B cell (primary cell): Measurements from ENCODE around the gene TMEM208. TPM values are rescaled to one million over a fixed set of nuclear protein-coding genes. Genes with fewer than 3 reads are reported as not detected.

Experiments used
- ATAC-seq: fragments of 200-7000 bp; cut with Tn5 transposase; one replicate; pipeline ENCODE4 v1.10.0; 2021; ENCODE audit warnings: low read depth, mild to moderate bottlenecking, moderate number of reproducible peaks, moderate library complexity
- CTCF ChIA-PET: fragments of 350-600 bp; sonication (Branson Sonifier 250); formaldehyde crosslinking; loops from one replicate; lab custom pipeline; 2021; ENCODE audit warnings: antibody characterized with exemption, inconsistent platforms; lab: Charles Lee
- POLR2A ChIA-PET: fragments of 350-600 bp; sonication (Branson Sonifier 250); formaldehyde crosslinking; loops from one replicate; lab custom pipeline; 2021; ENCODE audit warnings: antibody characterized with exemption; lab: Charles Lee
- DNase-seq: peaks from one replicate; pipeline ENCODE4 v3.0.0; 2013
- H2AFZ ChIP-seq: 2 replicates; pipeline ENCODE4 v1.6.1; 2012; ENCODE audit warnings: mild to moderate bottlenecking, low read depth, low read length; ENCODE audit not compliant: insufficient read depth, poor library complexity, severe bottlenecking
- H3K27ac ChIP-seq, 2 donors: 1 replicate in 1 of 2; 2 replicates in 1 of 2; pipeline ENCODE4 v1.5.1; 2012 to 2013; ENCODE audit warnings: low read length in 2 of 2, mild to moderate bottlenecking in 2 of 2, moderate library complexity in 1 of 2
- H3K27me3 ChIP-seq, 4 experiments: fragments of 200-600 bp in 1 of 4; sonication (generic) in 1 of 4; replicated peaks in 1 of 4; 1 replicate in 2 of 4; 2 replicates in 2 of 4; pipeline versions ENCODE4 v1.6.1 to v1.7.0; 2013 to 2016; ENCODE audit warnings: low read length in 3 of 4, mild to moderate bottlenecking in 2 of 4, mixed read lengths in 1 of 4, moderate library complexity in 1 of 4; ENCODE audit not compliant: insufficient read depth in 4 of 4, control insufficient read depth in 3 of 4; ENCODE audit errors: control extremely low read depth in 1 of 4
- H3K36me3 ChIP-seq, 2 experiments: replicated peaks in 1 of 2; 1 replicate in 1 of 2; 2 replicates in 1 of 2; pipeline versions ENCODE4 v1.6.1 to v1.7.1; 2013; ENCODE audit warnings: low read length in 1 of 2; ENCODE audit not compliant: insufficient read depth in 2 of 2, control insufficient read depth in 1 of 2; ENCODE audit errors: control extremely low read depth in 1 of 2, extremely low read depth in 1 of 2
- H3K4me1 ChIP-seq, 2 donors: fragments of 200-600 bp in 1 of 2; sonication (generic) in 1 of 2; 1 replicate in 1 of 2; 2 replicates in 1 of 2; pipeline versions ENCODE4 v1.5.1 to v1.6.1; 2013 to 2017; ENCODE audit warnings: low read length in 2 of 2; ENCODE audit not compliant: control insufficient read depth in 2 of 2, insufficient read depth in 2 of 2
- H3K4me2 ChIP-seq: replicated peaks from 2 replicates; pipeline ENCODE3; 2012; ENCODE audit warnings: mild to moderate bottlenecking, low read depth, low read length; ENCODE audit not compliant: poor library complexity, severe bottlenecking
- H3K4me3 ChIP-seq, 5 experiments: fragments of 200-600 bp in 1 of 5; sonication (generic) in 1 of 5; 1 replicate in 3 of 5; 2 replicates in 2 of 5; pipeline versions ENCODE4 v1.5.1 to v1.7.0; 2011 to 2016; ENCODE audit warnings: low read length in 4 of 5, mild to moderate bottlenecking in 4 of 5, low read depth in 2 of 5, control low read depth in 1 of 5, moderate library complexity in 1 of 5; ENCODE audit not compliant: insufficient read depth in 1 of 5; ENCODE audit errors: control extremely low read depth in 1 of 5, extremely low read depth in 1 of 5
- H3K79me2 ChIP-seq: fragments of 200-600 bp; sonication (generic); one replicate; pipeline ENCODE4 v1.6.0; 2016; ENCODE audit warnings: low read length; ENCODE audit not compliant: control insufficient read depth, insufficient read depth
- H3K9ac ChIP-seq: fragments of 200-600 bp; sonication (generic); 2 replicates; pipeline ENCODE4 v1.6.1; 2017; ENCODE audit warnings: mild to moderate bottlenecking, low read length, moderate library complexity
- H3K9me3 ChIP-seq, 3 donors: one replicate each; pipeline versions ENCODE4 v1.6.1 to v1.7.1; 2013; ENCODE audit warnings: low read length in 2 of 3; ENCODE audit not compliant: control insufficient read depth in 2 of 3, insufficient read depth in 1 of 3; ENCODE audit errors: control extremely low read depth in 1 of 3
- H4K20me1 ChIP-seq: 2 replicates; pipeline ENCODE4 v1.6.0; 2012; ENCODE audit warnings: mild to moderate bottlenecking, low read length; ENCODE audit not compliant: insufficient read depth, control insufficient read depth, poor library complexity, severe bottlenecking
- H3K27ac Mint-ChIP-seq: one replicate; pipeline ENCODE4 v1.8.0; 2021; ENCODE audit warnings: mixed read lengths
- H3K27me3 Mint-ChIP-seq: one replicate; pipeline ENCODE4 v1.8.0; 2021; ENCODE audit warnings: mixed read lengths
- H3K4me1 Mint-ChIP-seq: one replicate; pipeline ENCODE4 v1.8.0; 2021; ENCODE audit warnings: mixed read lengths
- H3K4me3 Mint-ChIP-seq: one replicate; pipeline ENCODE4 v1.8.0; 2021; ENCODE audit warnings: mixed read lengths
- H3K9me3 Mint-ChIP-seq: one replicate; pipeline ENCODE4 v1.8.0; 2022; ENCODE audit warnings: mixed read lengths; ENCODE audit not compliant: insufficient read depth
- EZH2 ChIP-seq: IDR thresholded peaks from 2 replicates; pipeline ENCODE4 v1.6.1; 2012; ENCODE audit warnings: borderline replicate concordance, low read depth, mild to moderate bottlenecking, moderate library complexity, low read length; ENCODE audit not compliant: insufficient read depth, poor library complexity, severe bottlenecking
- WGBS: methylation state at CpG from one replicate; pipeline ENCODE4 v1.1.5; 2013; ENCODE audit warnings: missing lambda C conversion rate; ENCODE audit not compliant: insufficient coverage; 5-methylcytosine and 5-hydroxymethylcytosine counted together
- intact Hi-C: fragments of 100-400 bp; cut with micrococcal nuclease; formaldehyde crosslinking; loops from one replicate; pipeline ENCODE4 v1.10.0; 2022
- polyA plus RNA-seq: library from polyadenylated mRNA; depleted of rRNA; stranded (reverse); fragments of >200 nt; gene quantifications from 2 replicates; pipeline ENCODE4 v1.2.3, GENCODE V29; 2012
- total RNA-seq, 2 donors: library from RNA; stranded (reverse); fragments of 120-200 nt in 1 of 2; gene quantifications; 1 replicate in 1 of 2; 2 replicates in 1 of 2; pipeline versions ENCODE4 v1.2.3 to v1.2.4, GENCODE V29; 2013 to 2022
- TF ChIP-seq, protein P1 (sequence below): fragments of 200-600 bp; IDR thresholded peaks from one replicate; pipeline ENCODE4 v1.8.0; 2022; ENCODE audit warnings: antibody characterized with exemption, mild to moderate bottlenecking

The TMEM208 gene
- total and polyA plus RNA-seq, 2 donors (not counting 1 experiment from before 2014, with no cell fraction given), result 36.1 to 40.4 TPM

DNA sequence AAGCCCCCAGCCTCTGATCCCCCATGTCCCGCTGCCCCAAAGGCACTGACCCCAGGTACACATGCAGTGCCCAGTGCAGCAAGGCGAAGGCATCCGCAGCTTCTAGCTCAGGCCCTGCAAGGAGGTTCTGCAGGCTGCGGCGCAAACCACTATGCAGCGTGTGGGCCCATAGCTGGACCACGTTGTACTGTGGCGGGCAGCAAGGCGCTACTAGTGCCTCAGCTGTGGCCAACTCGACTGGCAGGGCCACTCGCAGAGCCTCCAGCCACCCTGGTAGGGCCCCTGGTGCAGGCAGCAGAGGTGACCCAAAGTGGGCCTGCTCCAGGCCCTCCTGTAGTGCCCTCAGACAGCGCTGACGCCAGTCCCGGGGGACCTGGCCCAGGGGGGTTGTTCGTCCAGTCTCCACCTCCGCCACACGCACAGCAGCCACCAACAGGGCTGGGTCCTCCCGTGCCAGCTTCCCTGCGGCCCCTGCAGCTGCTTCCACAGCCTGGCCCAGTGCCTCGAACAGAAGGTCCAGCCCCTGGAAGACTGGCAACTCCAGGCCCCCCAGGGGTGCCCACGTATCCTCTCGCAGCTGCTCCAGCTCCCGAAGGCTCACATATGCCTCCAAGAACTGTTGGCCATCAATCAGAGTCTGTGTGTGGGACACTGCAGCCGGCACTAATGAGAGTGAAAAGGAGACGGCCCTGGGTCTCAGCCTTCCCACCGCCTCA lies 39.6 kb upstream of the TMEM208 start:
- intact Hi-C loops, result no loop called here
- POLR2A ChIA-PET, result no interaction called here
- no peak overlapping the region for H2AFZ ChIP-seq
- no peak overlapping the region for H3K4me3 ChIP-seq
- Mint-ChIP-seq H3K9me3 (no peaks in the 10 kb centered on the region), H3K27me3 (peaks cover 11% of the 10 kb centered on the region), H3K4me1 (peaks cover 21% of the 10 kb centered on the region), H3K27ac (no peak overlapping the region), H3K4me3 (no peak overlapping the region)
- no peak overlapping the region for H3K9ac ChIP-seq
- peaks cover 26 to 30% of the 10 kb centered on the region in 2 donors for H3K4me1 ChIP-seq
- H3K27ac ChIP-seq, result no peak overlapping the region
- peaks cover 3% of the 10 kb centered on the region for H4K20me1 ChIP-seq
- peaks cover 0 to 28% (median 6%) of the 10 kb centered on the region in 4 experiments for H3K27me3 ChIP-seq
- H3K79me2 ChIP-seq, result peaks cover 11% of the 10 kb centered on the region
- WGBS, result 88% methylated on average over 26 of the region's 26 CpGs
- no peak for TF ChIP-seq EZH2
- TF ChIP-seq, protein P1, sequence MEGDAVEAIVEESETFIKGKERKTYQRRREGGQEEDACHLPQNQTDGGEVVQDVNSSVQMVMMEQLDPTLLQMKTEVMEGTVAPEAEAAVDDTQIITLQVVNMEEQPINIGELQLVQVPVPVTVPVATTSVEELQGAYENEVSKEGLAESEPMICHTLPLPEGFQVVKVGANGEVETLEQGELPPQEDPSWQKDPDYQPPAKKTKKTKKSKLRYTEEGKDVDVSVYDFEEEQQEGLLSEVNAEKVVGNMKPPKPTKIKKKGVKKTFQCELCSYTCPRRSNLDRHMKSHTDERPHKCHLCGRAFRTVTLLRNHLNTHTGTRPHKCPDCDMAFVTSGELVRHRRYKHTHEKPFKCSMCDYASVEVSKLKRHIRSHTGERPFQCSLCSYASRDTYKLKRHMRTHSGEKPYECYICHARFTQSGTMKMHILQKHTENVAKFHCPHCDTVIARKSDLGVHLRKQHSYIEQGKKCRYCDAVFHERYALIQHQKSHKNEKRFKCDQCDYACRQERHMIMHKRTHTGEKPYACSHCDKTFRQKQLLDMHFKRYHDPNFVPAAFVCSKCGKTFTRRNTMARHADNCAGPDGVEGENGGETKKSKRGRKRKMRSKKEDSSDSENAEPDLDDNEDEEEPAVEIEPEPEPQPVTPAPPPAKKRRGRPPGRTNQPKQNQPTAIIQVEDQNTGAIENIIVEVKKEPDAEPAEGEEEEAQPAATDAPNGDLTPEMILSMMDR, result no peak
- ATAC-seq, result no peak
- H3K9me3 ChIP-seq, result peaks cover 0 to 4% (median 0%) of the 10 kb centered on the region in 3 donors
- no peak overlapping the region for H3K4me2 ChIP-seq
- H3K36me3 ChIP-seq, result no peaks in the 10 kb centered on the region
- DNase-seq, result no peak
- CTCF ChIA-PET, result no interaction called here

DNA sequence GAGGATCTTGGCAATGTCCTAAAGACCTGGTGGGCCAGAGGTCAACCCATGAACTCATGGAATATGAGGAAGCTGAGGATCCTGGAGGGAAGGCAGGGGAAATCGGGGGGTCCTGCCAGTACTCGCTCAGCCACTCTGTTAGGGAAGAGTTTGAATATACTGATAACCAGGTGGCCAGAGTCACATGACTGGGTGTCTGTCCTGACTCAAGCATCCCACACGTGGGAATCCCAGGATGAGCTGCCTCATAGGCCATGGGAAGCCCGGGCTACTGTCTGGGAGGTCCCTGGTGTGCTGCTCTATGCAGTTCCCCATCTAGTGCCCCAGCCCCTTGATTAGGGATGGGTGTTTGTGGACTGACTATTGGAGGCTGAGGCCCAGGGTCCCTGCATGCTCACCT lies 38.6 kb upstream of the TMEM208 start:
- Histone ChIP-seq H4K20me1 (peaks cover 13% of the 10 kb centered on the region), H3K27me3 (peaks cover 0 to 28% (median 6%) of the 10 kb centered on the region in 4 experiments), H3K36me3 (no peaks in the 10 kb centered on the region), H3K4me1 (peaks cover 32 to 34% of the 10 kb centered on the region in 2 donors), H3K9ac (no peak overlapping the region), H3K27ac (no peak overlapping the region), H2AFZ (no peak overlapping the region), H3K79me2 (peaks cover 21% of the 10 kb centered on the region), H3K9me3 (peaks cover 0 to 8% (median 0%) of the 10 kb centered on the region in 3 donors), H3K4me2 (no peak overlapping the region), H3K4me3 (no peak overlapping the region)
- WGBS, result 71% methylated on average over 3 of the region's 4 CpGs
- Mint-ChIP-seq H3K4me3 (no peak overlapping the region), H3K9me3 (no peaks in the 10 kb centered on the region), H3K4me1 (peaks cover 28% of the 10 kb centered on the region), H3K27me3 (peaks cover 11% of the 10 kb centered on the region), H3K27ac (no peak overlapping the region)
- DNase-seq (no peak), ATAC-seq (no peak)
- ChIA-PET CTCF (no interaction called here), POLR2A (no interaction called here)
- TF ChIP-seq EZH2, result no peak
- TF ChIP-seq, protein P1, result no peak
- intact Hi-C loops, result no loop called here
